NCI-H446 (cell line): ENCODE measurements around the gene ZSCAN31.
"Not testable (repeated sequence)": the region's sequence is repeated elsewhere in the genome, so short reads cannot be mapped to it uniquely, and the experiment has no call there.

Experiments
- DNase-seq, 2 experiments: peaks; one replicate each; lab custom pipeline; 2025; lab: John Stamatoyannopoulos, UW

ZSCAN31 gene

GRCh38 chr6:28317866-28318265 is 18.1 kb downstream of the ZSCAN31 start:
- DNase-seq, result not testable (repeated sequence)

GRCh38 chr6:28315628-28316027 is 20.3 kb downstream of the ZSCAN31 start:
- DNase-seq, result no peak

- DNase-seq, result no peak
These were observed 23.0 kb downstream of the ZSCAN31 start for GRCh38 chr6:28312939-28313338.

GRCh38 chr6:28311139-28311823 is 24.7 kb downstream of the ZSCAN31 start:
- no peak for DNase-seq

GRCh38 chr6:28306363-28306762 is 29.6 kb downstream of the ZSCAN31 start:
- not testable (repeated sequence) for DNase-seq

GRCh38 chr6:28303570-28303969 is 32.4 kb downstream of the ZSCAN31 start:
- no peak for DNase-seq

GRCh38 chr6:28296520-28297060 is 39.4 kb downstream of the ZSCAN31 start:
- no peak for DNase-seq

- no peak for DNase-seq
These were observed 40.6 kb downstream of the ZSCAN31 start for GRCh38 chr6:28295326-28295725.

GRCh38 chr6:28291573-28291972 is 44.4 kb downstream of the ZSCAN31 start:
- DNase-seq, result no peak

GRCh38 chr6:28282926-28283325 is 53.0 kb downstream of the ZSCAN31 start:
- DNase-seq, result no peak

- peak; percentile 28 to 82 for DNase-seq
These were observed 54.5 kb downstream of the ZSCAN31 start, which contains the start of gene PGBD1 for GRCh38 chr6:28281288-28282064. Gene PGBD1, plus strand, starts transcription at chr6:28281572. Its CDS starts 2,242 bp downstream, at chr6:28283814.

- no peak for DNase-seq
These were observed 55.2 kb downstream of the ZSCAN31 start for GRCh38 chr6:28280595-28281287.

GRCh38 chr6:28277746-28278145 is 58.2 kb downstream of the ZSCAN31 start:
- no peak for DNase-seq

- DNase-seq, result no peak
These were observed 61.1 kb downstream of the ZSCAN31 start for GRCh38 chr6:28274888-28275287.
